Measurements from ENCODE around the gene THSD4.

The THSD4 gene

DNA sequence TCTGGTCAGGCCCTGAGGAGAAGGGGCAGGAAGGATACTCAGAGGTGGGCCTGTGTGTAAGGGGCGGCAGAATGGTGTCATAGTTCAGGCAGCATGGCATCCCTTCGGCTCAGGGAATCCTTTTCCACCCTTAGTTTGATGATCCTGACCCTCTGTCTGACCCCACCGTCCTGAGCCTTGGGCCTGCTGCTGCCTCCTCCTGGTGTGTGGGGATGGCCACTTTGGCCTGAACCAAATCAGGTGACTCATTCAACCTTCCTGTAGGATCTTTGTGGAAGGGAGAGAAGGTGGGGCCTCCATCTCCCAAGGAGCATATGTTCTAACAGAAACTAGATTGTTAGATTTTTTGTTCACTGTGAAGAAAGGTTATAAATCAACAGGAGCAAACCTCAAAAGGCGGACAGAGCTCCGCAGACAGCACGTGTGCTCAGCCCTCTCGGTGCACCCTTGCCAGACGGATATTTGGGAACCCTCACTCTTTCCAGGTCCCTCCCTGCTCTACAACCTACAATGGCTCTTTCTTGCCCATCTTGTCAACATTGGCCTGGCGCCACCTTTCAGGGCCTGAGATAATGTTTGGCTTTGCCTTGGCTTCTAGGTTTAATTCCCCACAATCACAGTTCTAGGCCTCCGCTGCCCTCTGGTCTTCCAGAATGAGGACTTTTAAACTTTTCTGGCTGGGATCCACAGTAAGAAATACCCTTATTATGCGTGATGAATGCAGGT, 21.7 kb downstream of the THSD4 start:
- H3K36me3 ChIP-seq (ENCODE audit: control insufficient read depth, insufficient read depth, low read length) = no peaks in the 10 kb centered on the region
- no peaks in the 10 kb centered on the region for H3K9me3 ChIP-seq (ENCODE audit: control insufficient read depth, insufficient read depth, low read depth, low read length)
- no peak overlapping the region for H3K9ac ChIP-seq (ENCODE audit: low read length)
- H3K4me3 ChIP-seq (ENCODE audit: low read depth, low read length) = no peak overlapping the region
- no peaks in the 10 kb centered on the region for H3K27me3 ChIP-seq (ENCODE audit: control insufficient read depth, insufficient read depth, low read length)
- peaks cover 12% of the 10 kb centered on the region for H3K4me1 ChIP-seq (ENCODE audit: control insufficient read depth, insufficient read depth, low read length)
- H3K27ac ChIP-seq (ENCODE audit: low read depth, low read length) = peak overlapping the region; percentile 39; the same call in 1 of the 2 replicates

DNA sequence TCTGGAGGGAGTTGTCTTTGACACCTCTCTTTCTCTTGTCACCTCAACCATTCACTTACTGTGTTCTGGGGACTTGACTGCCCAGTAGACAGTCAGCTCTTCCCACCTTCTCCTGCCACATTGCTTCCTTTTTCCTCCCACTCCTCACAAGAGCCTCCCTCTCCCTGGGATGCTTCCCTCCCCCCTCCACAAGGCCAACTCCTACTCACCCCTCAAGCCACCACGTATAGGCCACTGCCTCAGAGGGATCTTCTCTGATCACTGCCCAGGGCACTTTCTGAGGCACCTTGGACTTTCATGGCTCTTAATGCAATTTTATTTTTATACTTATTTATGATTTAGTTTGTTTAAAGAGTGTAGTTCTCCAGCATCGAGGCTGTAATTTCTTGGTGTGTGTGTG, 23.2 kb downstream of the THSD4 start:
- no peaks in the 10 kb centered on the region for H3K36me3 ChIP-seq (ENCODE audit: control insufficient read depth, insufficient read depth, low read length)
- H3K4me3 ChIP-seq (ENCODE audit: low read depth, low read length) = no peak overlapping the region
- H3K4me1 ChIP-seq (ENCODE audit: control insufficient read depth, insufficient read depth, low read length) = peaks cover 12% of the 10 kb centered on the region
- no peaks in the 10 kb centered on the region for H3K27me3 ChIP-seq (ENCODE audit: control insufficient read depth, insufficient read depth, low read length)
- no peaks in the 10 kb centered on the region for H3K9me3 ChIP-seq (ENCODE audit: control insufficient read depth, insufficient read depth, low read depth, low read length)
- no peak overlapping the region for H3K27ac ChIP-seq (ENCODE audit: low read depth, low read length)
- H3K9ac ChIP-seq (ENCODE audit: low read length) = no peak overlapping the region

DNA sequence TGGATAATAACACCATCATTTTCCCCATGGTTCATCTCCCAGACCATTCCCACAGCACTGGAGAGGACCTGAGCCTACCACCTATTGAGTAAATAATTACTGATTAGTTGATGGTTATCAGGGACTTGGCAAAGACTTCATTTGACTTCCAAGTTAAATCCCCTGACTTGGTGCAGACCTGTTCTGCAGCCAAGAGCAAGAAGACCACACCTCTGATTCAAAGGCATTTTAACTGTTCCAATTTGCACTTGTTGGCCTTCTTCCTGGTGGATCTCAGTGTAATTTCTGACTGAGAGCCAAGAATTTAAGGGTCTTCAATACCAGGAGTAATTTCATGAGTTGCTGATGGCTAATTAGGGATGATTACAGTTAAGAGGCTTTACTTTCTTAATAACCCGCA, 24.0 kb downstream of the THSD4 start:
- Histone ChIP-seq H3K4me3 (ENCODE audit: low read depth, low read length) (no peak overlapping the region), H3K4me1 (ENCODE audit: control insufficient read depth, insufficient read depth, low read length) (peaks cover 17% of the 10 kb centered on the region), H3K36me3 (ENCODE audit: control insufficient read depth, insufficient read depth, low read length) (no peaks in the 10 kb centered on the region), H3K27ac (ENCODE audit: low read depth, low read length) (no peak overlapping the region), H3K27me3 (ENCODE audit: control insufficient read depth, insufficient read depth, low read length) (no peaks in the 10 kb centered on the region), H3K9me3 (ENCODE audit: control insufficient read depth, insufficient read depth, low read depth, low read length) (no peaks in the 10 kb centered on the region), H3K9ac (ENCODE audit: low read length) (no peak overlapping the region)

DNA sequence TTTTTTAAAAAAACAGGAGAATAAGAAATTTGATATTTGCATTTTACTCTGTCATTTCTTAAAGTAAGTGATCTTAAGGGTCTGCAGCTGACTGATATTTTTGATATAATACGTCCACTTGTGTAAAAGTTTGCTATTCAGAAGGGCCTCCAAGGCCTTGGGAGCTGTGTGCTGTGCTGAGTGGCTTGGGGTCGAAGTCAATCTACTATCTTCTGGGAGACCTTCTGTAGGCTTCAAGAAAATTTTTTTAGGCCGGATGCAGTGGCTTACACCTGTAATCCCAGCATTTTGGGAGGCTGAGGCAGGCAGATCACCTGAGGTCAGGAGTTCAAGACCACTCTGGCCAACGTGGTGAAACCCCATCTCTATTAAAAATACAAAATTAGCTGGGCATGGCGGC, 26.3 kb downstream of the THSD4 start:
- no peaks in the 10 kb centered on the region for H3K27me3 ChIP-seq (ENCODE audit: control insufficient read depth, insufficient read depth, low read length)
- H3K9ac ChIP-seq (ENCODE audit: low read length) = no peak overlapping the region
- H3K36me3 ChIP-seq (ENCODE audit: control insufficient read depth, insufficient read depth, low read length) = no peaks in the 10 kb centered on the region
- H3K27ac ChIP-seq (ENCODE audit: low read depth, low read length) = no peak overlapping the region
- H3K4me3 ChIP-seq (ENCODE audit: low read depth, low read length) = no peak overlapping the region
- peaks cover 11% of the 10 kb centered on the region for H3K4me1 ChIP-seq (ENCODE audit: control insufficient read depth, insufficient read depth, low read length)
- H3K9me3 ChIP-seq (ENCODE audit: control insufficient read depth, insufficient read depth, low read depth, low read length) = no peaks in the 10 kb centered on the region

DNA sequence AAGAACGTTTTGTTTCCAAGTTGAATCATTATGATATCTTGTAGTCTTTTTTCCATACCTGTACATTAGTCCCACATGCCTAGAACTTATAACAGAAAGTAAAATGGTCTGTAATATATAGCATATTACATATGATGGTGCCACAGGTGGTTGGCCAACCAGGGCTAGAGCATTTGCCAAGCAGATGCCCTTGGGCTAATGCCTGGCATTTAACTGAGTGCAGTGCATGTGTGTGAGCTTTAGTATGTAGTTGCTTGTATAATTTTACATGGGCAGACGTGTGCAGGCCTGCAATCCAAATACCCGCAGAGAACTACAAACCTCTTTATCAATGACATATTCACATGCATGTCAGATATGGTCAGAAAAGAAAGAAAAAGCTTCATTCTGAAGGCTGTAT, 27.5 kb downstream of the THSD4 start:
- H3K9ac ChIP-seq (ENCODE audit: low read length) = no peak overlapping the region
- peaks cover 4% of the 10 kb centered on the region; the same call in 1 of the 2 replicates for H3K4me1 ChIP-seq (ENCODE audit: control insufficient read depth, insufficient read depth, low read length)
- H3K27me3 ChIP-seq (ENCODE audit: control insufficient read depth, insufficient read depth, low read length) = no peaks in the 10 kb centered on the region
- H3K4me3 ChIP-seq (ENCODE audit: low read depth, low read length) = no peak overlapping the region
- no peak overlapping the region for H3K27ac ChIP-seq (ENCODE audit: low read depth, low read length)
- H3K9me3 ChIP-seq (ENCODE audit: control insufficient read depth, insufficient read depth, low read depth, low read length) = no peaks in the 10 kb centered on the region
- no peaks in the 10 kb centered on the region for H3K36me3 ChIP-seq (ENCODE audit: control insufficient read depth, insufficient read depth, low read length)

DNA sequence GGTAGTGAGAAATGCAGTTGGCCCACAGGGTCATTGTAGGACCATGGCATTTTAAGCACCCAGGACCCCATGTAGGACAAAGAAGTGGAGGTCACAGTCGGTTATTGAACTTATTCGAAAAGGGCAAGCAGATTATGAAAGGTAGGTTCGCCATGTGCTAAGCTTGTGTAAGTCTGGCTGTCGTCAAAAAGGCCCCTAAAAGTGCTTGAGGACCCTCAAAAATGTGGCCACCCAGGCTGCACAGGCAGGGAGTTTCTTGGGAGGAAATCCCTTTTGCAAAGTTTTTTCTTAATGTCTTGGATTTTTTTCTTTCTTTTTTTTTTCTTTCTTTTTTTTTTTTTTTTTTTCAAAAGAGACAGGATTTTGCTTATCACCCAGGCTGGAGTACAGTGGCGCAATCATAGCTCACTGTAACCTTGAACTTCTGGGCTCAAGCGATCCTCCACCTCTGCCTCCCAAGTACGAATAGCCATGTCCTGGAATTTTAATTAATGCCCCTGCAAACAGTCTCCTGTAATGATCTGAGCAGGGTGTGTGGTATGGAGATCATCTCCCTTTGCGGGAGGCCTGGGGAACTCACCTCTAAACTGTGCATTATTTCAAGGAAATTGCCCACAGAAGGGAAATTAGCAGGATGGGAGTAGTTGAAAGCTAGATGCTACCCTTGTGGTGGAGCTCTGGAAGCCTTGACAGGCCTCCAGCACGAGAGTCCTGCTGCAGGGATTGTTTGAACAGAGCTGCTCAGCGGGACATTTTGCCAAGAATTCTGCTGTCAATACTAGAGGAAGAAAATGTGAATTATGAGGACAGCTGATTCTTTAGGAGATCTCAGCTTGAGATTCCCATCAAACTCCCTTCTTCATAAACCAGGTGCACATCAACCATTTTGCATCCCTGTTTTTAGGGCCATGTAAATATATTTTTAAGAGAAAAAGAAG, 28.4 kb downstream of the THSD4 start:
- H3K9ac ChIP-seq (ENCODE audit: low read length) = no peak overlapping the region
- no peak overlapping the region for H3K27ac ChIP-seq (ENCODE audit: low read depth, low read length)
- H3K36me3 ChIP-seq (ENCODE audit: control insufficient read depth, insufficient read depth, low read length) = no peaks in the 10 kb centered on the region
- H3K4me3 ChIP-seq (ENCODE audit: low read depth, low read length) = no peak overlapping the region
- no peaks in the 10 kb centered on the region for H3K27me3 ChIP-seq (ENCODE audit: control insufficient read depth, insufficient read depth, low read length)
- no peaks in the 10 kb centered on the region for H3K9me3 ChIP-seq (ENCODE audit: control insufficient read depth, insufficient read depth, low read depth, low read length)
- H3K4me1 ChIP-seq (ENCODE audit: control insufficient read depth, insufficient read depth, low read length) = peaks cover 4% of the 10 kb centered on the region; the same call in 1 of the 2 replicates

DNA sequence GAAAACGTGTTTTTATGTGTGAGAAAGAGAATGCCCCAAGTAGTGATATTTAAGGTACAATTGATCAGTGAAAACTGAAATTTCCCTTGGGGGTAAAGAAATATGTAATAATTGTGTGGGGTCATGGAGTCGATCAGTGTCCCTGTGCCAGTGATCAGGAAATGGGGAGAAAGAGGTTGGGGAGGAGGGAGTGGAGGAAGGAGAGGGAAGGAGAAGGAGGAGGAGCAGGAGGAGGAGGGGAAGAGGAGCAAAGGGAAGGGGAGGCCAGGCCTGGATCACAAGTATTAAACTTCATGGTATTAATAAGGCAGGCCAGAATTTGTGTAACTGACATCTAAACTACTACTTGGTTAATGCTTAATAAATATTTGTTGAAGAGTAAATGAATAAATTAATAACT, 30.4 kb downstream of the THSD4 start:
- no peak overlapping the region for H3K9ac ChIP-seq (ENCODE audit: low read length)
- H3K4me1 ChIP-seq (ENCODE audit: control insufficient read depth, insufficient read depth, low read length) = peaks cover 14% of the 10 kb centered on the region; the same call in 1 of the 2 replicates
- no peak overlapping the region for H3K27ac ChIP-seq (ENCODE audit: low read depth, low read length)
- H3K9me3 ChIP-seq (ENCODE audit: control insufficient read depth, insufficient read depth, low read depth, low read length) = no peaks in the 10 kb centered on the region
- no peak overlapping the region for H3K4me3 ChIP-seq (ENCODE audit: low read depth, low read length)
- no peaks in the 10 kb centered on the region for H3K36me3 ChIP-seq (ENCODE audit: control insufficient read depth, insufficient read depth, low read length)
- H3K27me3 ChIP-seq (ENCODE audit: control insufficient read depth, insufficient read depth, low read length) = no peaks in the 10 kb centered on the region

DNA sequence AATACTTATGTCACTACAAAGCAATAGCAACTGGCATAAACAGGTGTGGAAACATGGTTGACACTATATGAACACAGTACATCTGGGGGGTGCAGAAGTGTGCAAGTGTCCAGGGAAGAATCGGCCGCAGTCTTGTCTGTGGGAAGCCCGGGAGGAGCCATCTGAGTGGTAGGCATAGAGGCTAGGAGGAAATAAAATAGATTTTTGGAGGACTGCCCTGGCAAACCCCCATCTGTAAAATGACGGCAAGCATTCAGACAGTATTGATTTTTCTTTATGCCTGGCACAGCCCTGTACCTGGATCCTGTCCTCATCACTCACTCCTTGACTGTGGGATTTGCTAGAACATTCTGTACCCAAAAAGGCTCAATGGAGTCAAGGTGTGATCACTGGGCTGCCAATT, 31.3 kb downstream of the THSD4 start:
- Histone ChIP-seq H3K9ac (ENCODE audit: low read length) (no peak overlapping the region), H3K4me1 (ENCODE audit: control insufficient read depth, insufficient read depth, low read length) (peaks cover 17% of the 10 kb centered on the region; the same call in 1 of the 2 replicates), H3K27ac (ENCODE audit: low read depth, low read length) (no peak overlapping the region), H3K4me3 (ENCODE audit: low read depth, low read length) (no peak overlapping the region), H3K9me3 (ENCODE audit: control insufficient read depth, insufficient read depth, low read depth, low read length) (no peaks in the 10 kb centered on the region), H3K36me3 (ENCODE audit: control insufficient read depth, insufficient read depth, low read length) (no peaks in the 10 kb centered on the region), H3K27me3 (ENCODE audit: control insufficient read depth, insufficient read depth, low read length) (no peaks in the 10 kb centered on the region)

DNA sequence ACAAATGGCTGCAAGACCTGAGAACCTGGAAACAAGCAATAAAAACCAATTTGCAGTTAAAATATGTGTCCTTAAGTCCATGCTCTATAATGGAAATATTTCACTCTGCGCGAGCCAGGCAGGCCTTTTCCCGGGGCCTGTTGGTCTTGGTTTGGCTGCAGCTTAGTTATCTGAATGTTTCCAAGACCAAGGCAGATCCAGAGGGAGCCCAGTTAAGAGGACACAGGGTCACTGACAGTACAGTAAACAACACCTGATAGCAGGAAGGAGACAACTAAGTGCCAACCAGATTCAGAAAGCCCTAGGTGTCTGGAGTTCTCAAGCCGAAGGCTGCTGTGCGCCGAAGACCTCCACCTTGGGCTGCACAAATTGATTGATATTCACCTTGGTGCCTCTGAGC, 32.8 kb downstream of the THSD4 start:
- Histone ChIP-seq H3K4me1 (ENCODE audit: control insufficient read depth, insufficient read depth, low read length) (peaks cover 17% of the 10 kb centered on the region; the same call in 1 of the 2 replicates), H3K27me3 (ENCODE audit: control insufficient read depth, insufficient read depth, low read length) (no peaks in the 10 kb centered on the region), H3K9ac (ENCODE audit: low read length) (no peak overlapping the region), H3K36me3 (ENCODE audit: control insufficient read depth, insufficient read depth, low read length) (no peaks in the 10 kb centered on the region), H3K9me3 (ENCODE audit: control insufficient read depth, insufficient read depth, low read depth, low read length) (no peaks in the 10 kb centered on the region), H3K27ac (ENCODE audit: low read depth, low read length) (no peak overlapping the region), H3K4me3 (ENCODE audit: low read depth, low read length) (no peak overlapping the region)

DNA sequence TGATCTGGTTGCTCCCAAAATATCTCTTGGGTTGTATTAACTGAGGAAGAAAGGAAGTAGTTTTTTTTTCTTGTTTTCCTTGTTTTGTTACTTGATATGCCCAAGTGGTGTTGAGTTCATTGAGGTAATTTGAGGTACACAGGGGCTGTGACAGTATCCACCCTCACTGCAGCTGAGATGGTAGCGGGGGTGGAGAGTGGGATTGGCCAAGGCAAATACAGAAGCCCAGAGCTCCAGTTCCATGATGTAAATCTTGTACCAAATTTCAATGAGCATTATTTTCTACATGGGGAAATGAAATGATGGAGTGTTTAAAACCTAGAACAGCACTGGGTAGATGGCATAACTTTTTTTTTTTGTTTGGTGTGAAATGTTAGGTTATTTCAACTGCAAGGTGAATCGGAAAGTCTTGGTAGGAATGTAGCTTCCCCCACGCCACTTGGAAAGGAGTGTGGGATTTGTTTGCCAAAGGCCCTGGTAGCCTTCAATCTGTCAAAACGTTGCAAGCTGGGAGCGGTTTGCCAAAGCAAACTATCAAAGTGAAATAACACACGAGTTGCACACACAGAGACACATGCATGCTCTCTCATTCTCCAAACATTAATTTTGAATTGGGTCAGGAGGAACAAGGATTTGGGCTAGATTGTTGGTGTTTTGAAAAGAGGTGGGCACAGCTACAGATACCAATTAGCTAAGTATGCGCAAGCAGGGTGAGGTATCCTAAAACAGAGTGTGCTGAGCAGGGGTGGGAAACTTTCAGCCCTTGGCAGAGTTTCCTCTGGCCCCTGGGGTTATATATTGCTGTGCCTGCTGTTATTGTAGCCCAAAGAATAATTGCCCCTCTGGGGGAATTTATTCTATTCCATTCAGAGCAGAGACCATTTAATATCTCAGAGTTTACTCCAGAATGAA, 34.6 kb downstream of the THSD4 start:
- H3K27me3 ChIP-seq (ENCODE audit: control insufficient read depth, insufficient read depth, low read length) = no peaks in the 10 kb centered on the region
- no peaks in the 10 kb centered on the region for H3K36me3 ChIP-seq (ENCODE audit: control insufficient read depth, insufficient read depth, low read length)
- H3K4me1 ChIP-seq (ENCODE audit: control insufficient read depth, insufficient read depth, low read length) = peaks cover 12% of the 10 kb centered on the region; the same call in 1 of the 2 replicates
- no peaks in the 10 kb centered on the region for H3K9me3 ChIP-seq (ENCODE audit: control insufficient read depth, insufficient read depth, low read depth, low read length)
- no peak overlapping the region for H3K4me3 ChIP-seq (ENCODE audit: low read depth, low read length)
- H3K27ac ChIP-seq (ENCODE audit: low read depth, low read length) = no peak overlapping the region
- no peak overlapping the region for H3K9ac ChIP-seq (ENCODE audit: low read length)

Measured in HUES6 (cell line).